ENCODE data around the gene DLG3.

DLG3 gene

GRCh38 chrX:70527053-70527452 lies 82.4 kb downstream of the DLG3 start:
- no peak for DNase-seq

GRCh38 chrX:70527610-70528345 lies 83.1 kb downstream of the DLG3 start:
- no peak for DNase-seq

GRCh38 chrX:70535198-70535597 lies 90.6 kb downstream of the DLG3 start:
- no peak for DNase-seq

GRCh38 chrX:70549429-70549828 lies 104.8 kb downstream of the DLG3 start:
- DNase-seq: no peak

- DNase-seq: no peak
Measured at GRCh38 chrX:70552130-70552704, 107.6 kb downstream of the DLG3 start.

GRCh38 chrX:70553516-70553915 lies 108.9 kb downstream of the DLG3 start:
- DNase-seq: no peak

- no peak for DNase-seq
Measured at GRCh38 chrX:70554081-70554480, 109.4 kb downstream of the DLG3 start.

- no peak for DNase-seq
Measured at GRCh38 chrX:70554523-70554922, 109.9 kb downstream of the DLG3 start.

GRCh38 chrX:70554948-70555347 lies 110.3 kb downstream of the DLG3 start:
- no peak for DNase-seq

Measured in activated CD4-positive, alpha-beta T cell treated with anti-CD3 and anti-CD28 coated beads, Interleukin-2, amount 50 U/mL, for 1 hour (primary cell).